Tongue (tissue), 3 donors: Measurements from ENCODE around the gene SHMT2. TPM values are rescaled to one million over a fixed set of nuclear protein-coding genes. Genes with fewer than 3 reads are reported as not detected.
"Not testable (repeated sequence)": the region's sequence is repeated elsewhere in the genome, so short reads cannot be mapped to it uniquely, and the experiment has no call there.

Experiments
- DNase-seq: peaks from one replicate; pipeline ENCODE4 v3.0.0-alpha.2; 2015
- small RNA-seq: library from RNA; depleted of rRNA; stranded (forward); fragments of <200 nt; gene quantifications from one replicate; pipeline ENCODE3, GENCODE V24; 2014; ENCODE audit warnings: low replicate concordance
- total RNA-seq: library from RNA; depleted of rRNA; stranded (reverse); fragments of >200 nt; gene quantifications from one replicate; pipeline ENCODE4 v1.2.3, GENCODE V29; 2014

The SHMT2 gene
- total RNA-seq, 1 donor from 2014 or later: 70.1 TPM

GRCh38 chr12:57266681-57267080, 37.2 kb downstream of the SHMT2 start:
- no peak for DNase-seq

GRCh38 chr12:57268264-57268663, 38.8 kb downstream of the SHMT2 start:
- DNase-seq: no peak

DNA sequence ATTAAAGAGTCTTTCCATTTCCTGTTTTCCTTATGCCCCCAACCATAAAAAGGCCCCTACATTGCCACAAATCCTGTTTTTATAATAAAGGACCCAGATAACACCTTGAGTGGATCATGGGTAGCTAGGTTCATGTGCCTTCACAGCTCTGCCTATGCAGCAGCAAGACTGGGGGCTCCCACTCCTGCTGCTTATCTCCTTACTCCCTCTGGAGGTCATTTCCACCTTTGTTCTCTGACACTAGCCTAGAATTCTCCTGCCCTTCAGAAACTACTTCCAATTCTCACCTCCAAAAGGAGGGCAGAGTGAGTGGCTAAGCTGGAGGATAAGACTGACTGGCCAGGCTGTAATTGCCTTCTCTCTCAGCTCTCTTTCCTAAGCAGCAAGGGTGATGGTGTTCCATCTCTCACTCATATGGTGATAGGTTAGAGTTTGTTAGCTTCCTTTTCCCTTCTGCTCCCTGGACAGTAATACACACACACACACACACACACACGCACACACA, 41.5 kb downstream of the SHMT2 start:
- no peak for DNase-seq

DNA sequence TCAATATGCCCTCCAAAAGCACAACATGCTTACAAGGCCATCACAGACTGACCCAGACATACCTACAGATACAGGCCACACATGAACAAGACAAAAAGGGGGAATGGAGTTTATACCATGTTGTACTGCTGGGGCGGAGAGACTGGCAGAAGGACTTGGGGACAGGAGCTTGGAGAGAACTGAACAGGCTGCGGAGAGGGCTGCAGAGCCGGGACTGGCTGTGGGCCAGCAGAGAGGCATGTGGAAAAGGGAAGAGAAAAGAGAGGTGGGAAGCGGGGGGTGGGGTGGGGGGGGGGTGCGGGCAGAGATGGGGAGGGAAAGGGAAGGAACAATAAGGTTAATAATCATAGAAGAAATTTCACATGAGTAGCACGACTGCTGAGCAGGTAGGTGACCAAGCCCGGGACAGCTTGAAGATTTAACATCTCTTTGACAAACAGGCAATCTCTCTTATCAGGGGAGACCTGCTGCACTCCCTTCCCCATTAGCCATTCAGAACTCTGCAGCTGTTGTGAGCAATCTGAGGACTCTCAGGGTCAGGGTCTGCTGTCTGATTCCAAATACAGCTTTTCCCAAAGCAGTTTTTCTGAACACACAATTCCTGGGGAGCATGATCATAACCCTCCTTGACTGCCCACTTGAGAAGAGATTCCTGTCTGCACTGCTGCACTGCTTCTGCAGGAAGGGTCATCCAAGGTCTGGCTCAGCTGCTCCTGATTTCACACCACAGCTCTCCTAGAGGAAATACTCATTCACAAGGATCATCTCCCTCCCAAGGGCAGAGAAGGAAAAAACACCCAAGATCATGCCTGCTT, 43.0 kb downstream of the SHMT2 start:
- peak; percentile 87 for DNase-seq

- DNase-seq: no peak
Observed at GRCh38 chr12:57273516-57273915, 44.0 kb downstream of the SHMT2 start.

GRCh38 chr12:57276233-57276632, 46.7 kb downstream of the SHMT2 start:
- DNase-seq: not testable (repeated sequence)

DNA sequence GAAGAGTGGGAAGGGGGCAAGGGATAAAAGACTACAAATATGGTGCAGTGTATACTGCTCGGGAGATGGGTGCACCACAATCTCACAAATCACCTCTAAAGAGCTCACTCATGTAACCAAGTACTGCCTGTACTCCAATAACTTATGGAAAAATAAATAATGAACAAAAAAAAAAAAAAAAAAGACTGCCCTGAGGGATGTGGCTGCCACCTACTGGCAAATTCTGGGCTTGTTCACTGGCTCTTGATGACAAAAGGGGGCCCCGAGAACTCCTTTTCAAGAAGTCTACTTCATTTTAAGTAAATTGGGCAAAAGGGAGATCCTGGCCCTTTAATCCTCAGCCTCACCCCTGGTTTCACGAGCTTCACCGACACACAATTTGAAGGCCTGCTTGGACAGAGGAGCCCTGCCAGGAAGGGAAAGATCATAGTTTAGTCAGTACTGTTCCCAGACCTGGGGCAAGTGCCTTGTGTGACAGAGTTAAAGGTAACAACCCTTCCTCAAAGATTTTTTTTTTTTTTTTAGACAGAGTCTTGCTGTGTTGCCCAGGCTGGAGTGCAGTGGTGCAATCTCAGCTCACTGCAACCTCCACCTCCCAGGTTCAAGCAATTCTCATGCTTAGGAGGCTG, 47.5 kb downstream of the SHMT2 start:
- peak; percentile 33 for DNase-seq

DNA sequence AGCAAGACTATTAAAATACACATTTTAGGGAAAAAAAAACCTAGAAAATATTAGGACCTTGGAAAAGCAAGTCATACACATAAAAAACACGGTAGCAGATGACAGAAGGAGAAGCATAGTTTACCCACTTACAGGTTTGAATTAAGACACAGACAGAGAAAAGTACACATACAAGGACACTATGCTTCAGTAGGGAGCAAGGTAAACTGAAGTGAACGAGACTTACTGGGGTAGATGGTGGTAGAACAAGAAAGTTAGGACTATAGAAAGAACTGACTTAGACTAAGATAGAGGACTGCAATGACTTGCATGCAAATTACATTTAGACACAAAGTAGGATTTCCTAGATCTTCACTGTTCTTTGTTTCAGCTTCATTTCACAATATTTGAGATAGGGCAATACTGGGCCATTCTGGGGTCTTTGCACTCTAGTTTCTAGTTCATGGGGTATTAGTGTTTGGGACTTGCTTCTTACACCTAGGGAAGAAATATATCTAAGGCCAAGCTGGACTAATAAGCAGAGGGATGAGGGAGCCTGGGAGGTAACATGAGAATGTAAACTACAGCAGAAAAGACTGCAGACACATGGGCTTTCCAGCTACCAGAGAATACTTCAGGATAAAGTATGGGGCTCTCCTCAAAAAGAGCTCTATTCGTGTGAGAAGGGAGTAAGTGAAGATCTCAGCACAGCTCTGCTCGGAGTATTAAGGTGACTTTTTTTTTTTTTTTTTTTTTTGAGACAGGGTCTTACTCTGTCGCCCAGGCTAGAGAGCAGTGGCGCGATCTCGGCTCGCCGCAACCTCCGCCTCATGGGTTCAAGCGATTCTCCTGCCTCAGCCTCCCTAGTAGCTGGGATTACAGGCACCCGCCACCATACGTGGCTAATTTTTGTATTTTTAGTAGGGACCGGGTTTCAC, 49.2 kb downstream of the SHMT2 start:
- DNase-seq: no peak

DNA sequence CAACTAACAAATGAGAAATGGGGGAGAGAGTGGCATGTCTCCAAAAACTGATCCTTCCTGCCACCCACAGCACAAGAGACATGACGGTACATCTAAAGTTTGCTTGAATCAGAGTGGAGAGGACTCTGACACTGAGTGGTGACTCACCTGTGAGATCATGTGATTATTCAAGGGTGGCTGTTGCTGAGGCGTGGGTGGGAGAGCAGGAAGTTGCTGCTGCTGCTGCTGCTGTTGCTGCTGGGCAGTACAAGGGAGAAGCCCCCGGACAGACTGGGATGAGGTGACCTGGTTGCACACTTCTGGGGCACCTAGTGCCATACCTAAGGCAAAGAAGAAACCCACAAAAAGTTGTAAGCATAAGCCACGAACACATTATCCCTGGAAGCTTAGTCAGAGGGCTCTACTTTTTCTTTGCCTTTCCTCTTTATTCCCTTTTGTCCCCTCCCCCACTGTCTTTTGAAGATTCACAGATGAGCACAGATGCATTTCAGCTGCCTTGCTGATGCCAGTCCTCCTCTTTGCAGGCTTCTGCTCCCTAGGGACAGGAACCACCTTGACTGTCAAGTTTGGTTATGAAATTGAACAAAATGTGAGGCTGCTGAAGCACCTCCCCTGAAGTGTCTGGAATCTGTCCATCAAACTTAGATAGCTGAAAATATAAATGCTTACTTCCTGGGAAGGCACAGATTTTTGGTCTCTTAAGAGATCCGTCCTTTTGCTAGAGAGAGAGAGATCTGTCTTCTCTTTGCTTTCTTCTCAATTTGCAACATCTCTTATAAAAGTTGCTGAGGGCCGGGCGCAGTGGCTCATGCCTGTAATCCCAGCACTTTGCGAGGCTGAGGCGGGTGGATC, 50.9 kb downstream of the SHMT2 start:
- no peak for DNase-seq

DNA sequence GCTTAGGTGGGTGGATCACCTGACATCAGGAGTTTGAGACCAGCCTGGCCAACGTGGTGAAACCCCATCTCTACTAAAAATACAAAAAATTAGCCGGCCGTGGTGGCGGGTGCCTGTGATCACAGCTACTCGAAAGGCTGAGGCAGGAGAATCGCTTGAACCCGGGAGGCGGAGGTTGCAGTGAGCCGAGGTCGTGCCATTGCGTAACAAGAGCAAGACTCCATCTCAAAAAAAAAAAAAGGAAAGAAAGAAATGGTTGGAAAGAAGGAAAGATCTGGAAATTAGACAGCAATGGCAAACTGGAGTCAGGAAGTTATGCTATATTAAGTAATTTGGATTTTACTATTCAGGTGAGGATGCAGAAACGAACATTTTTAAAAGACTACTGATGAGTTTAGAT, 52.6 kb downstream of the SHMT2 start:
- DNase-seq: not testable (repeated sequence)

Small RNAs within 50 kb of the gene (small RNA-seq; reads per million reads assigned to genes)
- gene MIR1228: 0.05 reads per million

Other genes starting within 250 kb of the SHMT2 start
- gene ZBTB39, start 223.2 kb upstream of the SHMT2 start, total RNA-seq: 6.4 TPM
- not detected for gene TAC3, start 213.2 kb upstream of the SHMT2 start, total RNA-seq
- gene MYO1A, start 179.6 kb upstream of the SHMT2 start, total RNA-seq: not detected
- 16.5 TPM for gene NEMP1, start 150.9 kb upstream of the SHMT2 start, total RNA-seq
- 44.5 TPM for gene NAB2, start 140.6 kb upstream of the SHMT2 start, total RNA-seq
- gene STAT6, start 118.3 kb upstream of the SHMT2 start, total RNA-seq: 59.1 TPM
- 221 TPM for gene LRP1, start 101.2 kb upstream of the SHMT2 start, total RNA-seq
- not detected for gene LRP1-AS, start 82.1 kb upstream of the SHMT2 start, total RNA-seq
- 1.3 TPM for gene NXPH4, start 12.9 kb upstream of the SHMT2 start, total RNA-seq
- 310 TPM for gene STAC3, start 21.5 kb downstream of the SHMT2 start, total RNA-seq
- gene R3HDM2, start 201.3 kb downstream of the SHMT2 start, total RNA-seq: 40.0 TPM
- gene INHBC, start 205.1 kb downstream of the SHMT2 start, total RNA-seq: not detected
- not detected for gene INHBE, start 225.6 kb downstream of the SHMT2 start, total RNA-seq
- 5.6 TPM for gene GLI1, start 230.1 kb downstream of the SHMT2 start, total RNA-seq